ENCODE measurements around the gene SOHLH1. TPM values are rescaled to one million over a fixed set of nuclear protein-coding genes. Genes with fewer than 3 reads are reported as not detected.

The SOHLH1 gene
- polyA plus RNA-seq, 1 of the 3 experiments (the other 2 are of a cell fraction) = not detected

GRCh38 chr9:135746565-135746964 is 47.3 kb upstream of the SOHLH1 start (continued):
- TF ChIP-seq, protein P1, sequence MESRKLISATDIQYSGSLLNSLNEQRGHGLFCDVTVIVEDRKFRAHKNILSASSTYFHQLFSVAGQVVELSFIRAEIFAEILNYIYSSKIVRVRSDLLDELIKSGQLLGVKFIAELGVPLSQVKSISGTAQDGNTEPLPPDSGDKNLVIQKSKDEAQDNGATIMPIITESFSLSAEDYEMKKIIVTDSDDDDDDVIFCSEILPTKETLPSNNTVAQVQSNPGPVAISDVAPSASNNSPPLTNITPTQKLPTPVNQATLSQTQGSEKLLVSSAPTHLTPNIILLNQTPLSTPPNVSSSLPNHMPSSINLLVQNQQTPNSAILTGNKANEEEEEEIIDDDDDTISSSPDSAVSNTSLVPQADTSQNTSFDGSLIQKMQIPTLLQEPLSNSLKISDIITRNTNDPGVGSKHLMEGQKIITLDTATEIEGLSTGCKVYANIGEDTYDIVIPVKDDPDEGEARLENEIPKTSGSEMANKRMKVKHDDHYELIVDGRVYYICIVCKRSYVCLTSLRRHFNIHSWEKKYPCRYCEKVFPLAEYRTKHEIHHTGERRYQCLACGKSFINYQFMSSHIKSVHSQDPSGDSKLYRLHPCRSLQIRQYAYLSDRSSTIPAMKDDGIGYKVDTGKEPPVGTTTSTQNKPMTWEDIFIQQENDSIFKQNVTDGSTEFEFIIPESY (IDR thresholded peaks at IDR 0.05; ENCODE audit: borderline replicate concordance, low read depth) = no peak
- no peak for TF ChIP-seq MEF2A (IDR thresholded peaks at IDR 0.05; ENCODE audit: borderline replicate concordance, low read depth)
- no peak for TF ChIP-seq RXRA (IDR thresholded peaks at IDR 0.05; ENCODE audit: borderline replicate concordance, low read depth)

DNA sequence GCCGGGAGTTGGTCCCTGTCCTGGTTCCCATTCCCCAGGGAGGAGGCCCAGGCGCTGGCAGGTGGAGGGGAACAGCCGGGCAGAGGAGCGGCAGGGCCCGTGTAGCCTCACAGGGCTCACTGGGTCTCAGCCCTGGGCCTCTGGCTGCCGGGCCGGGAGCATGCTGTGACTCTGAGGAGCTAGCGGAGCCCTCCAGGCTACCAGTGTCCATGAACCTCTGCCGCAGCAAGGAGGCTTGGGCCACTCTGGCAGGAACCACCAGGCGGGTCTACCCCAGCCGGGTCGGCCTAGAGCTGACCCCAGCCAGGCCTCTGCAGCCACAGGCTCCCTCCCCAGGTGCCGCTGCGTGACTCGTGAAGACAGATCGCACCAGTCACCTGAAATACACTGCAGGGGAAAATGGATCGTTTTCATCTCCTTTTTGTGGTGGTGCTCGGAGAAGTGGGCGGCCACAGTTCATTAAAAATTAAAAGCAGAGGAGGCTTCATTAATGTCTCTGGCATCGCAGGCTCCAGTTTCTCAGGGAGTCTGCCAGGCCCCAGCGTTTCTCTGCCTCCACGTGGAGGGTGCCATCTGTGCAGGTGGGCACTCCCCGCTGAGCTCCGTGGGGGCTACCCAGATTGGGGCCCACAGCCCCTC is 46.5 kb upstream of the SOHLH1 start:
- Histone ChIP-seq H4K20me1 (ENCODE audit: insufficient read depth) (no peaks in the 10 kb centered on the region), H3K9ac (no peak overlapping the region), H3K27me3 (ENCODE audit: insufficient read depth) (no peaks in the 10 kb centered on the region), H3K4me2 (no peak overlapping the region), H3K9me3 (no peaks in the 10 kb centered on the region), H2AFZ (ENCODE audit: low read depth) (no peak overlapping the region), H3K4me1 (ENCODE audit: control insufficient read depth in 1 of 2, insufficient read depth in 2 of 2, low read depth in 1 of 2, low read length in 1 of 2) (no peaks in the 10 kb centered on the region), H3K79me2 (ENCODE audit: insufficient read depth) (no peaks in the 10 kb centered on the region), H3F3A (replicated peaks; ENCODE audit: insufficient read depth) (no peaks in the 10 kb centered on the region), H3K4me3 (ENCODE audit: low read depth in 2 of 2, low read length in 1 of 2) (no peak overlapping the region), H3K9me2 (no peaks in the 10 kb centered on the region), H3K27ac (ENCODE audit: low read depth in 2 of 2, low read length in 1 of 2) (no peak overlapping the region), H3K36me3 (replicated peaks in 1 of 2; ENCODE audit: control insufficient read depth in 1 of 2, insufficient read depth in 2 of 2, low read length in 1 of 2) (no peaks in the 10 kb centered on the region)
- ChIA-PET POLR2A (interaction anchor here (0.5 kb wide), 1 partner anchor 33 kb away, joined by 3 read pairs; no protein-coding TSS in a partner anchor), CTCF (no interaction called here)
- TF ChIP-seq MXI1 (IDR thresholded peaks at IDR 0.05; ENCODE audit: low read depth, low read length) (no peak), SIN3A (IDR thresholded peaks at IDR 0.05; ENCODE audit: borderline replicate concordance, low read depth, low read length) (no peak), POLR2AphosphoS5 (IDR thresholded peaks at IDR 0.05; ENCODE audit: low read depth, low read length) (no peak), CHD2 (IDR thresholded peaks at IDR 0.05; ENCODE audit: low read length, partially characterized antibody) (no peak), REST (IDR thresholded peaks at IDR 0.05; ENCODE audit: low read depth, low read length) (no peak), TAF1 (IDR thresholded peaks at IDR 0.05; ENCODE audit: borderline replicate concordance, low read depth, low read length) (no peak), TEAD4 (IDR thresholded peaks at IDR 0.05; ENCODE audit: borderline replicate concordance, insufficient read depth) (no peak)
- WGBS (ENCODE audit: low lambda C conversion rate) = 77% methylated on average over 14 of the region's 24 CpGs
- no peak for DNase-seq

Measured in SK-N-SH (cell line).